GM23338 (cell line): ENCODE data around the gene MAN1C1. TPM values are rescaled to one million over a fixed set of nuclear protein-coding genes. Genes with fewer than 3 reads are reported as not detected.

Experiments used
- ATAC-seq: fragments of 200-7000 bp; cut with Tn5 transposase; 3 replicates; pipeline ENCODE4 v1.9.1; 2020
- DNase-seq: peaks from one replicate; pipeline ENCODE4 v3.0.0-alpha.2; 2015; ENCODE audit warnings: low spot score
- H2AFZ ChIP-seq: fragments of 200-600 bp; sonication (generic); 2 replicates; pipeline ENCODE4 v1.8.0; 2016; ENCODE audit warnings: antibody characterized with exemption, mild to moderate bottlenecking, moderate library complexity
- H3F3A ChIP-seq: fragments of 200-600 bp; sonication (generic); replicated peaks from 2 replicates; pipeline ENCODE4 v1.8.0; 2017; ENCODE audit warnings: antibody characterized with exemption, mixed run types, low read depth
- H3K27ac ChIP-seq: fragments of 200-600 bp; sonication (generic); 2 replicates; pipeline ENCODE4 v1.6.1; 2016; ENCODE audit warnings: low read depth
- H3K27me3 ChIP-seq: fragments of 200-600 bp; sonication (generic); 2 replicates; pipeline ENCODE4 v1.8.0; 2016; ENCODE audit warnings: mild to moderate bottlenecking, mixed run types, moderate library complexity; ENCODE audit not compliant: insufficient read depth
- H3K36me3 ChIP-seq: fragments of 200-600 bp; sonication (generic); 2 replicates; pipeline ENCODE4 v1.8.0; 2016; ENCODE audit warnings: mild to moderate bottlenecking; ENCODE audit not compliant: insufficient read depth
- H3K4me1 ChIP-seq: fragments of 200-600 bp; sonication (generic); 2 replicates; pipeline ENCODE4 v1.8.0; 2016; ENCODE audit warnings: mild to moderate bottlenecking, moderate library complexity; ENCODE audit not compliant: insufficient read depth
- H3K4me2 ChIP-seq: fragments of 200-600 bp; sonication (generic); 2 replicates; pipeline ENCODE4 v1.7.1; 2017; ENCODE audit warnings: mixed run types
- H3K4me3 ChIP-seq: fragments of 200-600 bp; sonication (generic); 2 replicates; pipeline ENCODE4 v1.6.1; 2016; ENCODE audit warnings: mixed run types
- H3K79me2 ChIP-seq: fragments of 200-600 bp; sonication (generic); replicated peaks from 2 replicates; pipeline ENCODE4 v1.8.0; 2017; ENCODE audit warnings: mild to moderate bottlenecking; ENCODE audit not compliant: insufficient read depth
- H3K9me2 ChIP-seq: fragments of 200-600 bp; sonication (generic); 2 replicates; pipeline ENCODE4 v1.8.0; 2017; ENCODE audit not compliant: insufficient read depth
- H4K20me1 ChIP-seq: fragments of 200-600 bp; sonication (generic); replicated peaks from 2 replicates; pipeline ENCODE4 v1.8.0; 2017; ENCODE audit warnings: mild to moderate bottlenecking; ENCODE audit not compliant: insufficient read depth
- H3K27ac Mint-ChIP-seq: 2 replicates; pipeline ENCODE4 v1.8.0; 2020; ENCODE audit warnings: inconsistent platforms, mild to moderate bottlenecking, moderate library complexity, mixed read lengths
- H3K27me3 Mint-ChIP-seq: 3 replicates; pipeline ENCODE4 v1.8.0; 2022; ENCODE audit warnings: low read depth, mild to moderate bottlenecking, moderate library complexity, mixed read lengths, inconsistent platforms; ENCODE audit not compliant: insufficient read depth, poor library complexity
- H3K36me3 Mint-ChIP-seq: 3 replicates; pipeline ENCODE4 v1.8.0; 2021; ENCODE audit warnings: low read depth, mild to moderate bottlenecking, inconsistent platforms, moderate library complexity, mixed read lengths
- H3K4me1 Mint-ChIP-seq: 3 replicates; pipeline ENCODE4 v1.8.0; 2020; ENCODE audit warnings: mild to moderate bottlenecking, inconsistent platforms, mixed read lengths
- H3K4me3 Mint-ChIP-seq: 3 replicates; pipeline ENCODE4 v1.8.0; 2021; ENCODE audit warnings: moderate library complexity, mild to moderate bottlenecking, inconsistent platforms, mixed read lengths
- H3K9me3 Mint-ChIP-seq: 3 replicates; pipeline ENCODE4 v1.8.0; 2020; ENCODE audit warnings: moderate library complexity, mild to moderate bottlenecking, inconsistent platforms, mixed read lengths
- CREB1 ChIP-seq: fragments of 250-450 bp; sonication (Bioruptor Pico); IDR thresholded peaks from 2 replicates; pipeline ENCODE4 v1.5.0; 2020; ENCODE audit warnings: low read depth, mild to moderate bottlenecking, moderate library complexity
- CTCF ChIP-seq, 2 experiments: fragments of 200-600 bp in 1 of 2; sonication (generic) in 1 of 2; conservative IDR thresholded peaks; 2 replicates each; pipeline versions ENCODE4 v1.5.1 to v1.6.1; 2016 to 2017; ENCODE audit warnings: antibody characterized with exemption in 2 of 2, low read depth in 2 of 2, mild to moderate bottlenecking in 2 of 2, moderate library complexity in 1 of 2
- ETS1 ChIP-seq: IDR thresholded peaks from 2 replicates; pipeline ENCODE4 v1.6.1; 2016; ENCODE audit warnings: antibody characterized with exemption
- EZH2 ChIP-seq: fragments of 200-600 bp; sonication (generic); IDR thresholded peaks from one replicate; pipeline ENCODE4 v1.8.0; 2017; ENCODE audit warnings: antibody characterized with exemption, mild to moderate bottlenecking, low read depth; ENCODE audit not compliant: unreplicated experiment
- EZH2phosphoT487 ChIP-seq: fragments of 200-600 bp; sonication (generic); IDR thresholded peaks from one replicate; pipeline ENCODE4 v1.8.1; 2018; ENCODE audit warnings: antibody characterized with exemption; ENCODE audit not compliant: unreplicated experiment
- JUNB ChIP-seq: IDR thresholded peaks from one replicate; pipeline ENCODE4 v1.6.1; 2016; ENCODE audit warnings: antibody characterized with exemption; ENCODE audit not compliant: unreplicated experiment
- NANOG ChIP-seq: IDR thresholded peaks from 2 replicates; pipeline ENCODE4 v1.6.1; 2016; ENCODE audit warnings: antibody characterized with exemption, borderline replicate concordance
- REST ChIP-seq: IDR thresholded peaks from one replicate; pipeline ENCODE4 v1.6.1; 2018; ENCODE audit warnings: antibody characterized with exemption; ENCODE audit not compliant: unreplicated experiment
- STAT1 ChIP-seq: IDR thresholded peaks from one replicate; pipeline ENCODE4 v1.6.1; 2016; ENCODE audit warnings: antibody characterized with exemption; ENCODE audit not compliant: unreplicated experiment
- ZNF114 ChIP-seq: fragments of 250-450 bp; sonication (Bioruptor Pico); IDR thresholded peaks from 2 replicates; pipeline ENCODE4 v1.5.0; 2020; ENCODE audit warnings: mild to moderate bottlenecking, moderate library complexity
- ZNF462 ChIP-seq: fragments of 250-450 bp; sonication (Bioruptor Pico); IDR thresholded peaks from 2 replicates; pipeline ENCODE4 v1.5.0; 2020; ENCODE audit warnings: mild to moderate bottlenecking, moderate library complexity
- polyA plus RNA-seq: library from polyadenylated mRNA; unstranded; fragments of >200 nt; fragmentation: Nextera tagmentation; extraction: Ambion mirVana; gene quantifications from 2 replicates; pipeline ENCODE4 v1.2.1, GENCODE V29; 2016
- total RNA-seq: library from RNA; depleted of rRNA; stranded (reverse); fragments of >200 nt; shearing (Covaris generic); gene quantifications from 2 replicates; pipeline ENCODE4 v1.2.3, GENCODE V29; 2014

The MAN1C1 gene
- total and polyA plus RNA-seq, 2 experiments from 2014 or later, result 5.4 to 13.6 TPM

- TF ChIP-seq CTCF (conservative IDR thresholded peaks at IDR 0.05; ENCODE audit: low read depth in 2 of 2), result no peak
- TF ChIP-seq STAT1, result no peak
These were observed 139.0 kb downstream of the MAN1C1 start (continued) for GRCh38 chr1:25755475-25756125.

GRCh38 chr1:25756215-25756614, 139.6 kb downstream of the MAN1C1 start:
- H3K27me3 ChIP-seq, result no peaks in the 10 kb centered on the region
- no peaks in the 10 kb centered on the region for H3K36me3 ChIP-seq
- no peak overlapping the region for H3K4me2 ChIP-seq
- ATAC-seq, result no peak
- no peak overlapping the region for H2AFZ ChIP-seq
- no peak overlapping the region for H3K4me3 ChIP-seq
- no peaks in the 10 kb centered on the region for H3K9me2 ChIP-seq
- Mint-ChIP-seq H3K36me3 (no peaks in the 10 kb centered on the region; the same call in 2 of the 3 replicates), H3K4me1 (peaks cover 42% of the 10 kb centered on the region), H3K9me3 (no peaks in the 10 kb centered on the region), H3K27ac (no peak overlapping the region), H3K4me3 (no peak overlapping the region; the same call in 2 of the 3 replicates), H3K27me3 (peaks cover 8% of the 10 kb centered on the region)
- H3K4me1 ChIP-seq, result 0 out of 2 replicates have a peak, but pooled peaks cover 12% of the 10 kb centered on the region
- no peak for TF ChIP-seq ZNF462 (CRISPR knock-in tag)
- no peak for TF ChIP-seq EZH2
- TF ChIP-seq CREB1, result no peak
- TF ChIP-seq ETS1, result no peak
- TF ChIP-seq REST, result no peak
- no peak for TF ChIP-seq EZH2phosphoT487
- no peak for TF ChIP-seq NANOG
- TF ChIP-seq ZNF114 (CRISPR knock-in tag), result no peak
- no peak for TF ChIP-seq JUNB
- no peak for TF ChIP-seq STAT1
- H3K79me2 ChIP-seq, result no peaks in the 10 kb centered on the region
- H3K27ac ChIP-seq, result no peak overlapping the region
- no peak for DNase-seq
- H4K20me1 ChIP-seq, result no peaks in the 10 kb centered on the region
- H3F3A ChIP-seq, result no peaks in the 10 kb centered on the region
